OCI-LY7 (cell line): ENCODE data around the gene BCL10. TPM values are rescaled to one million over a fixed set of nuclear protein-coding genes. Genes with fewer than 3 reads are reported as not detected.

Experiments used
- BruUV-seq: library from RNA; stranded (reverse); fragments of 400-500 nt; replicated peaks from 2 replicates; lab custom pipeline; 2021; lab: Mats Ljungman, UMichigan
- CTCF ChIA-PET: fragments of 300-600 bp; sonication (Branson Sonifier 250); formaldehyde crosslinking; loops from one replicate; lab custom pipeline; 2022; ENCODE audit warnings: antibody characterized with exemption; ENCODE audit not compliant: unreplicated experiment; lab: Charles Lee
- POLR2A ChIA-PET: fragments of 300-600 bp; sonication (Branson Sonifier 250); formaldehyde crosslinking; loops from one replicate; lab custom pipeline; 2022; ENCODE audit warnings: antibody characterized with exemption; lab: Charles Lee
- DNase-seq: peaks from one replicate; pipeline ENCODE4 v3.0.0-alpha.2; 2015; ENCODE audit warnings: low spot score
- H2AFZ ChIP-seq: fragments of 200-600 bp; sonication (generic), shearing (Covaris generic); 2 replicates; pipeline ENCODE4 v1.6.1; 2014; ENCODE audit warnings: mild to moderate bottlenecking, antibody characterized with exemption, low read length, moderate library complexity
- H3K27ac ChIP-seq: fragments of 200-600 bp; sonication (generic); 2 replicates; pipeline ENCODE4 v1.5.1; 2014; ENCODE audit warnings: mixed run types, low read depth, mild to moderate bottlenecking, moderate library complexity, low read length, inconsistent platforms; ENCODE audit not compliant: poor library complexity, severe bottlenecking
- H3K36me3 ChIP-seq: fragments of 200-600 bp; sonication (generic); 2 replicates; pipeline ENCODE4 v1.6.1; 2014; ENCODE audit warnings: mild to moderate bottlenecking, antibody characterized with exemption, low read length, moderate library complexity, mixed read lengths; ENCODE audit not compliant: insufficient read depth
- H3K4me1 ChIP-seq: fragments of 200-600 bp; sonication (generic); 2 replicates; pipeline ENCODE4 v1.5.1; 2014; ENCODE audit warnings: mild to moderate bottlenecking, low read length; ENCODE audit not compliant: insufficient read depth, poor library complexity, severe bottlenecking
- H3K4me2 ChIP-seq: fragments of 200-600 bp; sonication (generic); 2 replicates; pipeline ENCODE4 v1.6.1; 2014; ENCODE audit warnings: mild to moderate bottlenecking, low read length
- H3K4me3 ChIP-seq: fragments of 200-600 bp; sonication (generic); 2 replicates; pipeline ENCODE4 v1.5.1; 2014; ENCODE audit warnings: mild to moderate bottlenecking, low read depth, low read length; ENCODE audit not compliant: poor library complexity, severe bottlenecking
- H3K79me2 ChIP-seq: fragments of 200-600 bp; sonication (generic); 2 replicates; pipeline ENCODE4 v1.6.1; 2016; ENCODE audit warnings: low read depth, mild to moderate bottlenecking, low read length, moderate library complexity, mixed read lengths; ENCODE audit not compliant: insufficient read depth
- H3K9me2 ChIP-seq: fragments of 200-600 bp; sonication (generic); 2 replicates; pipeline ENCODE4 v1.6.1; 2016; ENCODE audit warnings: mild to moderate bottlenecking, low read length, mixed read lengths; ENCODE audit not compliant: insufficient read depth
- H3K9me3 ChIP-seq: fragments of 200-600 bp; sonication (generic); 2 replicates; pipeline ENCODE4 v1.6.1; 2014; ENCODE audit warnings: mild to moderate bottlenecking, mixed run types, low read length, mixed read lengths
- H4K20me1 ChIP-seq: fragments of 200-600 bp; sonication (generic); 2 replicates; pipeline ENCODE4 v1.6.1; 2014; ENCODE audit warnings: mild to moderate bottlenecking, antibody characterized with exemption, low read length, moderate library complexity, mixed read lengths; ENCODE audit not compliant: insufficient read depth
- CTCF ChIP-seq: fragments of 200-600 bp; sonication (generic); conservative IDR thresholded peaks from 2 replicates; pipeline ENCODE4 v1.5.1; 2014; ENCODE audit warnings: mild to moderate bottlenecking, antibody characterized with exemption, low read length, moderate library complexity, mixed read lengths
- EZH2phosphoT487 ChIP-seq: fragments of 200-600 bp; sonication (generic); IDR thresholded peaks from 2 replicates; pipeline ENCODE4 v1.6.1; 2018; ENCODE audit warnings: low read depth, borderline replicate concordance, mild to moderate bottlenecking, mixed run types, antibody characterized with exemption, low read length, moderate library complexity, mixed read lengths
- intact Hi-C: fragments of 100-400 bp; cut with micrococcal nuclease; formaldehyde crosslinking; loops from one replicate; pipeline ENCODE4 v1.10.0; 2022; ENCODE audit not compliant: unreplicated experiment
- total RNA-seq, 2 experiments: library from RNA; depleted of rRNA in 1 of 2; stranded (reverse); fragments of >200 nt in 1 of 2; shearing (Covaris generic) in 1 of 2; gene quantifications; 2 replicates each; pipeline ENCODE4 v1.2.3, GENCODE V29; 2014 to 2022

Gene BCL10
- total RNA-seq, 2 experiments from 2014 or later = 17.4 to 29.0 TPM

DNA sequence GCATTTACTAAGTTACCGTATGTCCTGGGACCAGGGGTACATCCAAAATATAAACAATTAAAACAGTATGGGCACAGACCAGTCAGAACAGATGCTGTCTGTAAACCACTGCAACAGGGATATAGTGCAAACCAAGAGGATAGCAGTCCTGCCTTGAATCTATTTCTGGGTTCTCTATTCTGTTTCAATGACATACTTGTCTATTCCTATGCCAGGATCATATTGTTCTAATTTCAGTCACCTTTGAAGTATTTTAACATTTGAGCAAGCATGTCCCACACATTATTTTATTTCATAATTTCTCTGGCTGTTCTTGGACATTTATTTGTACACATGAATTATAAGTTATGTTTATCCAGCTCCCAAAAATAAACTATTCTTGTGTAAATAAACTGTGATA, 47.5 kb downstream of the BCL10 start:
- no peaks in the 10 kb centered on the region for H4K20me1 ChIP-seq
- H3K4me3 ChIP-seq = no peak overlapping the region
- ChIA-PET POLR2A (interaction anchor here (0.6 to 1.2 kb wide), 3 partner anchors 344 to 865 kb away, joined by 3 to 8 read pairs (median 4); no protein-coding TSS in a partner anchor), CTCF (no interaction called here)
- no peaks in the 10 kb centered on the region for H3K9me2 ChIP-seq
- no peak overlapping the region for H3K27ac ChIP-seq
- no TSS peak for BruUV-seq
- DNase-seq = no peak
- no peak overlapping the region for H2AFZ ChIP-seq
- H3K36me3 ChIP-seq = no peaks in the 10 kb centered on the region
- intact Hi-C loops = no loop called here
- H3K9me3 ChIP-seq = no peaks in the 10 kb centered on the region
- no peaks in the 10 kb centered on the region for H3K79me2 ChIP-seq
- no peak for TF ChIP-seq EZH2phosphoT487
- TF ChIP-seq CTCF = no peak
- H3K4me1 ChIP-seq = no peaks in the 10 kb centered on the region
- no peak overlapping the region for H3K4me2 ChIP-seq

GRCh38 chr1:85225624-85226380, 50.6 kb downstream of the BCL10 start:
- no peak overlapping the region for H3K27ac ChIP-seq
- no peaks in the 10 kb centered on the region for H3K9me3 ChIP-seq
- H3K36me3 ChIP-seq = no peaks in the 10 kb centered on the region
- H2AFZ ChIP-seq = no peak overlapping the region
- no peaks in the 10 kb centered on the region for H3K4me1 ChIP-seq
- no peaks in the 10 kb centered on the region for H3K9me2 ChIP-seq
- no peak overlapping the region for H3K4me3 ChIP-seq
- BruUV-seq = no TSS peak
- H3K4me2 ChIP-seq = no peak overlapping the region
- no peak for DNase-seq
- TF ChIP-seq CTCF (no peak), EZH2phosphoT487 (no peak)
- H3K79me2 ChIP-seq = no peaks in the 10 kb centered on the region
- CTCF ChIA-PET = no interaction called here
- POLR2A ChIA-PET = interaction anchor here (0.7 kb wide), 2 partner anchors 113 to 322 kb away, joined by 3 read pairs; no protein-coding TSS in a partner anchor
- H4K20me1 ChIP-seq = no peaks in the 10 kb centered on the region
- intact Hi-C loops = no loop called here
